MM.1S (cell line): ENCODE data around the gene GATB.

Source experiments
- DNase-seq: peaks from one replicate; pipeline ENCODE4 v3.0.0-alpha.2; 2015
- H2AFZ ChIP-seq: fragments of 300-600 bp; sonication (generic); 2 replicates; pipeline ENCODE4 v1.6.0; 2016; ENCODE audit warnings: antibody characterized with exemption, low read length
- H3F3A ChIP-seq: fragments of 300-600 bp; sonication (generic); 2 replicates; pipeline ENCODE4 v1.6.1; 2016; ENCODE audit warnings: mild to moderate bottlenecking, antibody characterized with exemption, low read length, moderate library complexity, mixed read lengths; ENCODE audit not compliant: insufficient read depth
- H3K27ac ChIP-seq: fragments of 300-600 bp; sonication (generic); 2 replicates; pipeline ENCODE4 v1.5.1; 2016; ENCODE audit warnings: mild to moderate bottlenecking, low read length
- H3K27me3 ChIP-seq: fragments of 300-600 bp; sonication (generic); replicated peaks from 2 replicates; pipeline ENCODE4 v1.6.0; 2016; ENCODE audit warnings: low read length; ENCODE audit not compliant: insufficient read depth
- H3K36me3 ChIP-seq: fragments of 300-600 bp; sonication (generic); replicated peaks from 2 replicates; pipeline ENCODE4 v1.6.1; 2016; ENCODE audit warnings: mild to moderate bottlenecking, low read length, mixed read lengths; ENCODE audit not compliant: insufficient read depth
- H3K4me1 ChIP-seq: fragments of 300-600 bp; sonication (generic); 2 replicates; pipeline ENCODE4 v1.6.1; 2016; ENCODE audit warnings: low read length, mixed read lengths
- H3K4me2 ChIP-seq: fragments of 300-600 bp; sonication (generic); 2 replicates; pipeline ENCODE4 v1.6.0; 2016; ENCODE audit warnings: low read depth, low read length
- H3K4me3 ChIP-seq: fragments of 300-600 bp; sonication (generic); 2 replicates; pipeline ENCODE4 v1.5.1; 2016; ENCODE audit warnings: low read length, mixed read lengths
- H3K79me2 ChIP-seq: fragments of 300-600 bp; sonication (generic); 2 replicates; pipeline ENCODE4 v1.6.1; 2016; ENCODE audit warnings: mixed run types, low read length, mixed read lengths
- H3K9ac ChIP-seq: fragments of 300-600 bp; sonication (generic); 2 replicates; pipeline ENCODE4 v1.6.1; 2016; ENCODE audit warnings: low read length, mixed read lengths
- H3K9me2 ChIP-seq: fragments of 300-600 bp; sonication (generic); replicated peaks from 2 replicates; pipeline ENCODE4 v1.6.1; 2016; ENCODE audit warnings: mild to moderate bottlenecking, low read length, mixed read lengths; ENCODE audit not compliant: insufficient read depth
- H3K9me3 ChIP-seq: fragments of 300-600 bp; sonication (generic); replicated peaks from 2 replicates; pipeline ENCODE4 v1.6.1; 2016; ENCODE audit warnings: mild to moderate bottlenecking, low read length, mixed read lengths; ENCODE audit not compliant: insufficient read depth
- H4K20me1 ChIP-seq: fragments of 300-600 bp; sonication (generic); 2 replicates; pipeline ENCODE4 v1.6.1; 2016; ENCODE audit warnings: mild to moderate bottlenecking, low read length, moderate library complexity, mixed read lengths; ENCODE audit not compliant: insufficient read depth
- EZH2 ChIP-seq: fragments of 300-600 bp; sonication (generic); optimal IDR thresholded peaks from 2 replicates; pipeline ENCODE3; 2017; ENCODE audit warnings: low read depth, mild to moderate bottlenecking, antibody characterized with exemption, low read length, mixed read lengths
- EZH2phosphoT487 ChIP-seq: fragments of 300-600 bp; sonication (generic); IDR thresholded peaks from 2 replicates; pipeline ENCODE4 v1.6.1; 2018; ENCODE audit warnings: antibody characterized with exemption, low read length
- TF ChIP-seq, protein P1 (sequence below): fragments of 300-600 bp; sonication (generic); IDR thresholded peaks from 2 replicates; pipeline ENCODE4 v1.5.1; 2016; ENCODE audit warnings: antibody characterized with exemption, low read length, mixed read lengths

Gene GATB

GRCh38 chr4:151709587-151709986 lies 51.2 kb downstream of the GATB start:
- Histone ChIP-seq H3F3A (no peaks in the 10 kb centered on the region), H3K27me3 (no peaks in the 10 kb centered on the region), H3K27ac (no peak overlapping the region), H3K36me3 (no peaks in the 10 kb centered on the region), H3K4me2 (no peak overlapping the region), H3K79me2 (no peaks in the 10 kb centered on the region), H4K20me1 (no peaks in the 10 kb centered on the region), H3K4me1 (no peaks in the 10 kb centered on the region), H2AFZ (no peak overlapping the region), H3K9me2 (no peaks in the 10 kb centered on the region), H3K9ac (no peak overlapping the region), H3K4me3 (no peak overlapping the region), H3K9me3 (no peaks in the 10 kb centered on the region)
- TF ChIP-seq EZH2phosphoT487, result no peak
- DNase-seq, result no peak

- no peaks in the 10 kb centered on the region for H3F3A ChIP-seq
- no peaks in the 10 kb centered on the region for H3K27me3 ChIP-seq
- H3K4me1 ChIP-seq, result no peaks in the 10 kb centered on the region
- H3K79me2 ChIP-seq, result no peaks in the 10 kb centered on the region
- no peak overlapping the region for H3K9ac ChIP-seq
- no peak for TF ChIP-seq EZH2phosphoT487
- TF ChIP-seq, protein P1, sequence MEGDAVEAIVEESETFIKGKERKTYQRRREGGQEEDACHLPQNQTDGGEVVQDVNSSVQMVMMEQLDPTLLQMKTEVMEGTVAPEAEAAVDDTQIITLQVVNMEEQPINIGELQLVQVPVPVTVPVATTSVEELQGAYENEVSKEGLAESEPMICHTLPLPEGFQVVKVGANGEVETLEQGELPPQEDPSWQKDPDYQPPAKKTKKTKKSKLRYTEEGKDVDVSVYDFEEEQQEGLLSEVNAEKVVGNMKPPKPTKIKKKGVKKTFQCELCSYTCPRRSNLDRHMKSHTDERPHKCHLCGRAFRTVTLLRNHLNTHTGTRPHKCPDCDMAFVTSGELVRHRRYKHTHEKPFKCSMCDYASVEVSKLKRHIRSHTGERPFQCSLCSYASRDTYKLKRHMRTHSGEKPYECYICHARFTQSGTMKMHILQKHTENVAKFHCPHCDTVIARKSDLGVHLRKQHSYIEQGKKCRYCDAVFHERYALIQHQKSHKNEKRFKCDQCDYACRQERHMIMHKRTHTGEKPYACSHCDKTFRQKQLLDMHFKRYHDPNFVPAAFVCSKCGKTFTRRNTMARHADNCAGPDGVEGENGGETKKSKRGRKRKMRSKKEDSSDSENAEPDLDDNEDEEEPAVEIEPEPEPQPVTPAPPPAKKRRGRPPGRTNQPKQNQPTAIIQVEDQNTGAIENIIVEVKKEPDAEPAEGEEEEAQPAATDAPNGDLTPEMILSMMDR, result no peak
- no peak for TF ChIP-seq EZH2
- no peak overlapping the region for H2AFZ ChIP-seq
- H3K36me3 ChIP-seq, result no peaks in the 10 kb centered on the region
- no peak overlapping the region for H3K4me3 ChIP-seq
- H3K9me2 ChIP-seq, result no peaks in the 10 kb centered on the region
- no peak for DNase-seq
- no peaks in the 10 kb centered on the region for H3K9me3 ChIP-seq
- no peaks in the 10 kb centered on the region for H4K20me1 ChIP-seq
- no peak overlapping the region for H3K27ac ChIP-seq
- H3K4me2 ChIP-seq, result no peak overlapping the region
Measured at GRCh38 chr4:151709071-151709470, 51.7 kb downstream of the GATB start.

GRCh38 chr4:151708100-151708499 lies 52.7 kb downstream of the GATB start:
- Histone ChIP-seq H3K9ac (no peak overlapping the region), H3K4me2 (no peak overlapping the region), H2AFZ (no peak overlapping the region), H3F3A (no peaks in the 10 kb centered on the region), H3K9me3 (no peaks in the 10 kb centered on the region), H3K27ac (no peak overlapping the region), H4K20me1 (no peaks in the 10 kb centered on the region), H3K36me3 (no peaks in the 10 kb centered on the region), H3K79me2 (no peaks in the 10 kb centered on the region), H3K27me3 (no peaks in the 10 kb centered on the region), H3K9me2 (no peaks in the 10 kb centered on the region), H3K4me1 (no peaks in the 10 kb centered on the region), H3K4me3 (no peak overlapping the region)
- no peak for DNase-seq
- TF ChIP-seq EZH2 (no peak), EZH2phosphoT487 (no peak)
- TF ChIP-seq, protein P1, result no peak

DNA sequence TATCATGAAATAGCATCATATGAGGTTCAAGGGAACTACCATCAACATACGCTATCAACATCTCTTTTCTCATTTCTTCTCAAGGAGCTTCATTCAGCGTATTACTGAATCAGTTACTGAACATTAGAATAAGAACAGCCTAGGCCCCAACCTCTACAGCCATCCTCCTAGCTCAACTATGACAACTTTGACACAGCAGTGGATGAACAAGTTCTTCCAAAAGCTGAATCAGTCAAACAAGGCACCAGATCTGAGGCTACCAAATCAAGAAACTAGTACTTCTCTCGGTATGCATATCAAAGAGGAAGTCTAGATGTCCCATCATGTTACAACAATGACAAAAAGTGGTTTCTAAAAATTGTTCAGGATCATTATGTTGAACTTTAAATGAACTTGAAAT lies 57.4 kb downstream of the GATB start:
- Histone ChIP-seq H3F3A (no peaks in the 10 kb centered on the region), H3K4me3 (no peak overlapping the region), H3K4me2 (no peak overlapping the region), H3K4me1 (no peaks in the 10 kb centered on the region), H3K27ac (no peak overlapping the region), H3K79me2 (no peaks in the 10 kb centered on the region), H3K9ac (no peak overlapping the region), H4K20me1 (no peaks in the 10 kb centered on the region), H3K9me3 (no peaks in the 10 kb centered on the region), H3K27me3 (no peaks in the 10 kb centered on the region), H3K9me2 (no peaks in the 10 kb centered on the region), H3K36me3 (no peaks in the 10 kb centered on the region), H2AFZ (no peak overlapping the region)
- TF ChIP-seq EZH2 (no peak), EZH2phosphoT487 (no peak)
- TF ChIP-seq, protein P1, result no peak
- no peak for DNase-seq
